ENCODE results near the gene NPHS1. TPM values are rescaled to one million over a fixed set of nuclear protein-coding genes. Genes with fewer than 3 reads are reported as not detected.

NPHS1 gene
- total and polyA plus RNA-seq, 2 donors = 0.34 to 2.4 TPM

DNA sequence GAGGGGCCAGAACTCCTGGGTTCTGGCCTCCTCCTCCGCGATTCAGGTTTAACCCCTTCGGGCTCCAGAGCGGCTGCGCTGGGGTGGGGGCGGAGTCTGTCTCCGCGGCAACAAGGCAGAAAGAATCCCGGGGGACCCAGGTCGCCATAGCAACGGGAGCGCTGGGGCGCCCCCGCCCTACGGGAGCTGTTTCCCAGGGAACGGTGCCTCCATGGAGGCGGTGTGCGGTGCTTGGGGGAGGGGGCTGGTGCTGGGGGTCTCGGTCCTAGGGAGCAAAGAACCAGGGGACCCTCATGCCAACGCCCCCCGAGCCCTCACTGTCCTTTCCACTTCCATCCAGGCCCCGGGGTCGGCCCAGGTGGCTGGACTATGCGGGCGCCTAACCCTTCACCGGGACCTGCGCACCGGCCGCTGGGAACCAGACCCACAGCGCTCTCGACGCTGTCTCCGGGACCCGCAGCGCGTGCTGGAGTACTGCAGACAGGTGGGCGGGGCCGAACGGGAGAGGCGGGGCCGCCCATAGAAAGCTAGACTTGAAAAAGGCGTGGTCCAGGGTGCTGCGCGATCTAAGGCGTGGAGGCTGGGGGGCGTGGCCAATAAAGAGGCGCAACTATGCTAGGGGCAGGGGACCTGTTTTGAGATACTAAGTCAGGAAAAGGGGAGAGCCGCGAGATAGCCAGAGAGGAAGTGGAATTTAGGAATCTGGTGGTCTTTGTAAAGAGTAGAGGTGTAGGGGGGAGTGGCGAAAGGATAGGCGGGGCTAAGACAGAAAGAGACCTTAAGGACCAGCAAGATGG, 17.2 kb upstream of the NPHS1 start:
- Histone ChIP-seq H3K27ac (ENCODE audit: low read depth in 1 of 2, low read length in 1 of 2) (no peak overlapping the region), H3K4me3 (ENCODE audit: low read length in 2 of 2) (no peak overlapping the region), H3K36me3 (ENCODE audit: control insufficient read depth in 2 of 2, insufficient read depth in 2 of 2, low read length in 1 of 2) (no peaks in the 10 kb centered on the region), H3K9me3 (ENCODE audit: control insufficient read depth in 2 of 2, insufficient read depth in 1 of 2, low read length in 1 of 2) (no peaks in the 10 kb centered on the region), H3K4me1 (ENCODE audit: control insufficient read depth in 2 of 2, insufficient read depth in 2 of 2, low read length in 2 of 2) (peaks cover 6 to 12% of the 10 kb centered on the region in 2 donors), H3K27me3 (ENCODE audit: control insufficient read depth in 2 of 2, insufficient read depth in 1 of 2, low read length in 1 of 2) (peaks cover 26 to 70% of the 10 kb centered on the region in 2 donors)
- 4% methylated on average over 51 of the region's 51 CpGs for WGBS
- peak in 7 of 9 donors; percentile 26 to 78 (median 54) for DNase-seq (ENCODE audit: low read depth in 6 of 9, low spot score in 9 of 9)

DNA sequence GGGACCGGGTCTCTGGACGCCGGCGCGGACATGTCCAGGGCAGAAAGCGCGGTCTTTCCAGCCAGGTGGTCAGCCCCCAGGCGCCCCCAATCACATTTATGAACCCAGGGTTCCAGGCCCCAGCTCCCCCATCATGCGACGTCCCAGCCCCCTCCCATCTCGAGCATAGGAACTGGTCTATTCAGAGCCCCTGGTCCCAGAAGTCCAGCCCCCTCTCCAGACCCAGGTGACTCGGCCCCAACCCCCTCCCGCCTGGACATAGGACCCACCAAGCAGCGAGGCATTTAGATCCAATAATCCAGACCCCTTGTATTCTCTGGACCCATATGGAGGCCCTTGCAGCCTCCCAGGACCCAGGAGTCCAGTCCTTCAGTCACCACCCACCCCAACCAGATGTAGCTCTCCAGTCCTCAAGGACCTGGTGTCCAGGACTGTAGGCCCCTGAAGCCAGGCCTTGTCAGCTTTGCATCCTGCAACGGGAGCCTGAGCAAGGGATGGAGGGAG, 16.6 kb upstream of the NPHS1 start:
- 3% methylated on average over 15 of the region's 15 CpGs for WGBS

GRCh38 chr19:35868172-35868822, 16.0 kb upstream of the NPHS1 start, which contains the start of gene APLP1:
APLP1 (plus strand) TSS chr19:35868574; CDS start chr19:35868637, 63 bp downstream.
- H3K36me3 ChIP-seq (ENCODE audit: control insufficient read depth in 2 of 2, insufficient read depth in 2 of 2, low read length in 1 of 2) = no peaks in the 10 kb centered on the region
- peak in 1 of 9 donors; percentile 37 for DNase-seq (ENCODE audit: low read depth in 6 of 9, low spot score in 9 of 9)
- WGBS = 2% methylated on average over 60 of the region's 60 CpGs
- H3K4me3 ChIP-seq (ENCODE audit: low read length in 2 of 2) = peak within 1 kb of the TSS in 1 of 2 donors; percentile 42
- H3K27ac ChIP-seq (ENCODE audit: low read depth in 1 of 2, low read length in 1 of 2) = no peak within 1 kb of the TSS
- H3K9me3 ChIP-seq (ENCODE audit: control insufficient read depth in 2 of 2, insufficient read depth in 1 of 2, low read length in 1 of 2) = no peaks in the 10 kb centered on the region
- H3K27me3 ChIP-seq (ENCODE audit: control insufficient read depth in 2 of 2, insufficient read depth in 1 of 2, low read length in 1 of 2) = peaks cover 26 to 69% of the 10 kb centered on the region in 2 donors
- H3K4me1 ChIP-seq (ENCODE audit: control insufficient read depth in 2 of 2, insufficient read depth in 2 of 2, low read length in 2 of 2) = peaks cover 6 to 12% of the 10 kb centered on the region in 2 donors

More for the DNA sequence above, 16.6 kb upstream of the NPHS1 start:
- H3K36me3 ChIP-seq (ENCODE audit: control insufficient read depth in 2 of 2, insufficient read depth in 2 of 2, low read length in 1 of 2) = no peaks in the 10 kb centered on the region
- peak overlapping the region in 1 of 2 donors; percentile 42 for H3K4me3 ChIP-seq (ENCODE audit: low read length in 2 of 2)
- H3K27ac ChIP-seq (ENCODE audit: low read depth in 1 of 2, low read length in 1 of 2) = no peak overlapping the region
- peaks cover 26 to 69% of the 10 kb centered on the region in 2 donors for H3K27me3 ChIP-seq (ENCODE audit: control insufficient read depth in 2 of 2, insufficient read depth in 1 of 2, low read length in 1 of 2)
- no peaks in the 10 kb centered on the region for H3K9me3 ChIP-seq (ENCODE audit: control insufficient read depth in 2 of 2, insufficient read depth in 1 of 2, low read length in 1 of 2)
- H3K4me1 ChIP-seq (ENCODE audit: control insufficient read depth in 2 of 2, insufficient read depth in 2 of 2, low read length in 2 of 2) = peaks cover 6 to 12% of the 10 kb centered on the region in 2 donors
- no peak for DNase-seq (ENCODE audit: low read depth in 6 of 9, low spot score in 9 of 9)

DNA sequence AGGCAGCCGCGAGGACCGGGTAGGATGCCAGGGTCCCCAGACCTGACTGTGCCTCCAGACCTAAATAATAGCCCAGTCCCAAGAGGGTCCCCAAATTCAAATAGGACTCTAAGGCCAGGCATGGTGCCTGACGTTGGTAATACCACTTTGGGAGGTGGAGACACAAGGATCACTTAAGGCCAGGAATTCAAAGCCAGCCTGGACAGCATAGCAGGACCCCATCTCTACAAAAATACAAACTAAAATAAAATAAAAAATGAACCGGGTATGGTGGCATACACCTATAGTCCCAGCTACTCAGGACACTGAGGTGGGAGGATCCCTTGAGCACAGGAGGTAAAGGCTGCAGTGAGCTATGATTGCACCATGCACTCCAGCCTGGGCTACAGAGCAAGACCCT, 10.7 kb upstream of the NPHS1 start:
- Histone ChIP-seq H3K9me3 (ENCODE audit: control insufficient read depth in 2 of 2, insufficient read depth in 1 of 2, low read length in 1 of 2) (no peaks in the 10 kb centered on the region), H3K27me3 (ENCODE audit: control insufficient read depth in 2 of 2, insufficient read depth in 1 of 2, low read length in 1 of 2) (peaks cover 48 to 83% of the 10 kb centered on the region in 2 donors), H3K27ac (ENCODE audit: low read depth in 1 of 2, low read length in 1 of 2) (no peak overlapping the region), H3K4me3 (ENCODE audit: low read length in 2 of 2) (no peak overlapping the region), H3K36me3 (ENCODE audit: control insufficient read depth in 2 of 2, insufficient read depth in 2 of 2, low read length in 1 of 2) (no peaks in the 10 kb centered on the region), H3K4me1 (ENCODE audit: control insufficient read depth in 2 of 2, insufficient read depth in 2 of 2, low read length in 2 of 2) (no peaks in the 10 kb centered on the region)
- WGBS = 94% methylated on average over 5 of the region's 5 CpGs
- DNase-seq (ENCODE audit: low read depth in 6 of 9, low spot score in 9 of 9) = no peak

- no peaks in the 10 kb centered on the region for H3K4me1 ChIP-seq (ENCODE audit: control insufficient read depth in 2 of 2, insufficient read depth in 2 of 2, low read length in 2 of 2)
- H3K36me3 ChIP-seq (ENCODE audit: control insufficient read depth in 2 of 2, insufficient read depth in 2 of 2, low read length in 1 of 2) = no peaks in the 10 kb centered on the region
- 92% methylated on average over 14 of the region's 14 CpGs for WGBS
- H3K27me3 ChIP-seq (ENCODE audit: control insufficient read depth in 2 of 2, insufficient read depth in 1 of 2, low read length in 1 of 2) = peaks cover 47 to 83% of the 10 kb centered on the region in 2 donors
- no peak for DNase-seq (ENCODE audit: low read depth in 6 of 9, low spot score in 9 of 9)
- no peak overlapping the region for H3K27ac ChIP-seq (ENCODE audit: low read depth in 1 of 2, low read length in 1 of 2)
- no peaks in the 10 kb centered on the region for H3K9me3 ChIP-seq (ENCODE audit: control insufficient read depth in 2 of 2, insufficient read depth in 1 of 2, low read length in 1 of 2)
- no peak overlapping the region for H3K4me3 ChIP-seq (ENCODE audit: low read length in 2 of 2)
Measured at GRCh38 chr19:35862528-35862927, 10.2 kb upstream of the NPHS1 start.

GRCh38 chr19:35861640-35862160, 9.4 kb upstream of the NPHS1 start:
- no peaks in the 10 kb centered on the region for H3K36me3 ChIP-seq (ENCODE audit: control insufficient read depth in 2 of 2, insufficient read depth in 2 of 2, low read length in 1 of 2)
- H3K9me3 ChIP-seq (ENCODE audit: control insufficient read depth in 2 of 2, insufficient read depth in 1 of 2, low read length in 1 of 2) = peaks cover 0 to under 1% of the 10 kb centered on the region in 2 donors
- H3K4me1 ChIP-seq (ENCODE audit: control insufficient read depth in 2 of 2, insufficient read depth in 2 of 2, low read length in 2 of 2) = peaks cover 0 to 2% of the 10 kb centered on the region in 2 donors
- DNase-seq (ENCODE audit: low read depth in 6 of 9, low spot score in 9 of 9) = no peak
- WGBS = 55% methylated on average over 19 of the region's 19 CpGs
- H3K27ac ChIP-seq (ENCODE audit: low read depth in 1 of 2, low read length in 1 of 2) = no peak overlapping the region
- H3K4me3 ChIP-seq (ENCODE audit: low read length in 2 of 2) = no peak overlapping the region
- peaks cover 42 to 83% of the 10 kb centered on the region in 2 donors for H3K27me3 ChIP-seq (ENCODE audit: control insufficient read depth in 2 of 2, insufficient read depth in 1 of 2, low read length in 1 of 2)

DNA sequence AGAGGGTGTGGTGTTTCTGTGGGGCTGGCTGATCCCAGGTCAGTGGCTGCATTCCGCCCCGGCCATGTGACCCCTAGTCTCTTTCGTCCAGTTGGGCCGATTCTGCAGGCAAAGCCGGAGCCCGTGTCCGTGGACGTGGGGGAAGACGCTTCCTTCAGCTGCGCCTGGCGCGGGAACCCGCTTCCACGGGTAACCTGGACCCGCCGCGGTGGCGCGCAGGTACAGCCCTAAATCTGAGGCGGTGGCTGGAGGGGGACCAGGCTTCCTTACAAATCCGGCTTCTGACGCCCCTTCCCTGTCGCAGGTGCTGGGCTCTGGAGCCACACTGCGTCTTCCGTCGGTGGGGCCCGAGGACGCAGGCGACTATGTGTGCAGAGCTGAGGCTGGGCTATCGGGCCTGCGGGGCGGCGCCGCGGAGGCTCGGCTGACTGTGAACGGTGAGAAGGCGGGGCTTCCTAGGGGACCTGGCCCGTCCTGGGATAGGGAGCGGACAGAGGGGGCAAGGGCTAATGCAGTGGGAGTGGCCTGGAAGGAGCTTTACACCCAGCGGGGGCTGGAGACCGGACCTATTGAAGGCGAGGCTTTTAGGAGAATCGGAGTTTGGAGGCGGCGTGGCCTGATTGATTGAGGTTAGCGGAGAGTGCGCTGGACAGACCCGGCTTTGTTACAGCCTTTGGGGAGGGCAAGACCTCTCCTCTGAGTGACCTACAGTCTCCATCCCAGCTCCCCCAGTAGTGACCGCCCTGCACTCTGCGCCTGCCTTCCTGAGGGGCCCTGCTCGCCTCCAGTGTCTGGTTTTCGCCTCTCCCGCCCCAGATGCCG, 8.7 kb upstream of the NPHS1 start:
- Histone ChIP-seq H3K4me1 (ENCODE audit: control insufficient read depth in 2 of 2, insufficient read depth in 2 of 2, low read length in 2 of 2) (peaks cover 4 to 8% of the 10 kb centered on the region in 2 donors), H3K4me3 (ENCODE audit: low read length in 2 of 2) (no peak overlapping the region), H3K36me3 (ENCODE audit: control insufficient read depth in 2 of 2, insufficient read depth in 2 of 2, low read length in 1 of 2) (no peaks in the 10 kb centered on the region), H3K27me3 (ENCODE audit: control insufficient read depth in 2 of 2, insufficient read depth in 1 of 2, low read length in 1 of 2) (peaks cover 38 to 83% of the 10 kb centered on the region in 2 donors), H3K27ac (ENCODE audit: low read depth in 1 of 2, low read length in 1 of 2) (no peak overlapping the region), H3K9me3 (ENCODE audit: control insufficient read depth in 2 of 2, insufficient read depth in 1 of 2, low read length in 1 of 2) (peaks cover 0 to 3% of the 10 kb centered on the region in 2 donors)
- no peak for DNase-seq (ENCODE audit: low read depth in 6 of 9, low spot score in 9 of 9)
- WGBS = 15% methylated on average over 55 of the region's 55 CpGs

- no peaks in the 10 kb centered on the region for H3K36me3 ChIP-seq (ENCODE audit: control insufficient read depth in 2 of 2, insufficient read depth in 2 of 2, low read length in 1 of 2)
- H3K27ac ChIP-seq (ENCODE audit: low read depth in 1 of 2, low read length in 1 of 2) = no peak overlapping the region
- H3K4me1 ChIP-seq (ENCODE audit: control insufficient read depth in 2 of 2, insufficient read depth in 2 of 2, low read length in 2 of 2) = peaks cover 6 to 8% of the 10 kb centered on the region in 2 donors
- DNase-seq (ENCODE audit: low read depth in 6 of 9, low spot score in 9 of 9) = no peak
- 18% methylated on average over 24 of the region's 24 CpGs for WGBS
- no peak overlapping the region for H3K4me3 ChIP-seq (ENCODE audit: low read length in 2 of 2)
- peaks cover 0 to 3% of the 10 kb centered on the region in 2 donors for H3K9me3 ChIP-seq (ENCODE audit: control insufficient read depth in 2 of 2, insufficient read depth in 1 of 2, low read length in 1 of 2)
- H3K27me3 ChIP-seq (ENCODE audit: control insufficient read depth in 2 of 2, insufficient read depth in 1 of 2, low read length in 1 of 2) = peaks cover 40 to 83% of the 10 kb centered on the region in 2 donors
Measured at GRCh38 chr19:35860436-35860817, 8.1 kb upstream of the NPHS1 start.
